Measurements from ENCODE around the gene NFX1. TPM values are rescaled to one million over a fixed set of nuclear protein-coding genes. Genes with fewer than 3 reads are reported as not detected.
A peak's percentile ranks its signal among the peaks of the same experiment; 100 is the strongest.

The NFX1 gene
- total and polyA plus RNA-seq, 9 of the 15 experiments (the other 6 are each of a cell fraction or from before 2014, with no cell fraction given), result 8.8 to 38.9 (median 26.8) TPM

GRCh38 chr9:33257276-33257675, 33.0 kb upstream of the NFX1 start:
- peaks cover 91% of the 10 kb centered on the region for H3K36me3 ChIP-seq (ENCODE audit: control insufficient read depth, insufficient read depth, low read length)
- ChIA-PET CTCF (ENCODE audit: low intra/inter-chr PET ratio) (no interaction called here), POLR2A (interaction anchor here (0.5 to 0.6 kb wide), 2 partner anchors 33 to 198 kb away, joined by 3 to 4 read pairs; partner anchors contain the start of gene NFX1)
- peaks cover 37% of the 10 kb centered on the region for H3K79me2 ChIP-seq (ENCODE audit: control insufficient read depth, insufficient read depth, low read length)
- H3K4me2 ChIP-seq (ENCODE audit: insufficient read depth, low read length), result no peak overlapping the region
- H4K20me1 ChIP-seq (replicated peaks; ENCODE audit: control insufficient read depth, insufficient read depth, low read length), result no peaks in the 10 kb centered on the region
- ATAC-seq (no peak), DNase-seq (ENCODE audit: extremely low read depth in 1 of 4, low spot score in 3 of 4) (no peak), FAIRE-seq (no peak)
- no TSS peak for BruUV-seq (replicated peaks)
- no peak overlapping the region for H3K27ac ChIP-seq (ENCODE audit: extremely low read depth, low read depth, low read length)
- no peak overlapping the region for H3K4me3 ChIP-seq
- no peaks in the 10 kb centered on the region for H3K9me3 ChIP-seq (replicated peaks; ENCODE audit: control insufficient read depth, insufficient read depth, low read depth, low read length)
- intact Hi-C loops (cut with micrococcal nuclease), result no loop called here
- H3K27me3 ChIP-seq (ENCODE audit: control insufficient read depth in 2 of 2, insufficient read depth in 2 of 2, low read length in 2 of 2), result no peaks in the 10 kb centered on the region
- in situ Hi-C loops (cut with MboI), result no loop called here
- TF ChIP-seq, protein P1, sequence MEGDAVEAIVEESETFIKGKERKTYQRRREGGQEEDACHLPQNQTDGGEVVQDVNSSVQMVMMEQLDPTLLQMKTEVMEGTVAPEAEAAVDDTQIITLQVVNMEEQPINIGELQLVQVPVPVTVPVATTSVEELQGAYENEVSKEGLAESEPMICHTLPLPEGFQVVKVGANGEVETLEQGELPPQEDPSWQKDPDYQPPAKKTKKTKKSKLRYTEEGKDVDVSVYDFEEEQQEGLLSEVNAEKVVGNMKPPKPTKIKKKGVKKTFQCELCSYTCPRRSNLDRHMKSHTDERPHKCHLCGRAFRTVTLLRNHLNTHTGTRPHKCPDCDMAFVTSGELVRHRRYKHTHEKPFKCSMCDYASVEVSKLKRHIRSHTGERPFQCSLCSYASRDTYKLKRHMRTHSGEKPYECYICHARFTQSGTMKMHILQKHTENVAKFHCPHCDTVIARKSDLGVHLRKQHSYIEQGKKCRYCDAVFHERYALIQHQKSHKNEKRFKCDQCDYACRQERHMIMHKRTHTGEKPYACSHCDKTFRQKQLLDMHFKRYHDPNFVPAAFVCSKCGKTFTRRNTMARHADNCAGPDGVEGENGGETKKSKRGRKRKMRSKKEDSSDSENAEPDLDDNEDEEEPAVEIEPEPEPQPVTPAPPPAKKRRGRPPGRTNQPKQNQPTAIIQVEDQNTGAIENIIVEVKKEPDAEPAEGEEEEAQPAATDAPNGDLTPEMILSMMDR (IDR thresholded peaks at IDR 0.05 in 2 of 3, conservative IDR thresholded peaks at IDR 0.05 in 1 of 3; ENCODE audit: insufficient read depth in 2 of 3, low read depth in 1 of 3, low read length in 3 of 3), result no peak
- TF ChIP-seq SRSF7 (optimal IDR thresholded peaks at IDR 0.05; ENCODE audit: low read depth, low read length), result no peak
- peaks cover 0 to 11% of the 10 kb centered on the region in 2 experiments; a peak in 2 of 5 replicates for H3K4me1 ChIP-seq (replicated peaks in 1 of 2; ENCODE audit: control insufficient read depth in 2 of 2, insufficient read depth in 2 of 2, low read length in 2 of 2)
- no peak overlapping the region for H2AFZ ChIP-seq (ENCODE audit: low read depth, low read length)
- WGBS (ENCODE audit: insufficient coverage, low coverage, missing lambda C conversion rate), result 89% methylated on average over 4 of the region's 4 CpGs
- H3K9ac ChIP-seq (ENCODE audit: insufficient read depth in 1 of 2, low read depth in 2 of 2, low read length in 2 of 2), result no peak overlapping the region
- peaks cover 3% of the 10 kb centered on the region for H3K9me1 ChIP-seq (ENCODE audit: control insufficient read depth, insufficient read depth, low read length)

DNA sequence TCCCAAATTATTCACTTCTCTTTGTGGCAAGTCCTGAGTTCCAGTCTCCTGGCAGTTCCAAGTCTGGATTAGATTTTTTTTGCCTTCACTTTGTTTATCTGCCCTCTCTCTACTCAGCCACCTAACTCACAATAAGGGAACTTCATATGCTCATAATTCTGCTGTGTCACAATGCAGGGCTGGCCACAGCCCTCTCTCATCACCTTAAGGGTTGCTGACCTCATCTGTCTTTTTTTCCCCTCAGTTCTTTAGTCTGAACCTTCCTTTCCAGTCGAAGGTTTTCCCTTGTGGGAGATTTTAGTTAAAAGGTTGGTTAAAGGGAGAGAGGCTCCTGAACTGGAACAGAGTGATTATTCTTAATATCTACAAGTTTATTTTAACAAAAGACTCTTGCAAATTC, 29.9 kb upstream of the NFX1 start:
- DNase-seq (ENCODE audit: extremely low read depth in 1 of 4, low spot score in 3 of 4), result peak in 2 of 4 experiments; percentile 37 to 47
- TF ChIP-seq, protein P2, sequence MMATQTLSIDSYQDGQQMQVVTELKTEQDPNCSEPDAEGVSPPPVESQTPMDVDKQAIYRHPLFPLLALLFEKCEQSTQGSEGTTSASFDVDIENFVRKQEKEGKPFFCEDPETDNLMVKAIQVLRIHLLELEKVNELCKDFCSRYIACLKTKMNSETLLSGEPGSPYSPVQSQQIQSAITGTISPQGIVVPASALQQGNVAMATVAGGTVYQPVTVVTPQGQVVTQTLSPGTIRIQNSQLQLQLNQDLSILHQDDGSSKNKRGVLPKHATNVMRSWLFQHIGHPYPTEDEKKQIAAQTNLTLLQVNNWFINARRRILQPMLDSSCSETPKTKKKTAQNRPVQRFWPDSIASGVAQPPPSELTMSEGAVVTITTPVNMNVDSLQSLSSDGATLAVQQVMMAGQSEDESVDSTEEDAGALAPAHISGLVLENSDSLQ (IDR thresholded peaks at IDR 0.05), result peak; percentile 26; the same call in 1 of the 2 replicates
- TF ChIP-seq DPF2 (IDR thresholded peaks at IDR 0.05), result peak; percentile 40; the same call in 1 of the 2 replicates
- TF ChIP-seq, protein P3, sequence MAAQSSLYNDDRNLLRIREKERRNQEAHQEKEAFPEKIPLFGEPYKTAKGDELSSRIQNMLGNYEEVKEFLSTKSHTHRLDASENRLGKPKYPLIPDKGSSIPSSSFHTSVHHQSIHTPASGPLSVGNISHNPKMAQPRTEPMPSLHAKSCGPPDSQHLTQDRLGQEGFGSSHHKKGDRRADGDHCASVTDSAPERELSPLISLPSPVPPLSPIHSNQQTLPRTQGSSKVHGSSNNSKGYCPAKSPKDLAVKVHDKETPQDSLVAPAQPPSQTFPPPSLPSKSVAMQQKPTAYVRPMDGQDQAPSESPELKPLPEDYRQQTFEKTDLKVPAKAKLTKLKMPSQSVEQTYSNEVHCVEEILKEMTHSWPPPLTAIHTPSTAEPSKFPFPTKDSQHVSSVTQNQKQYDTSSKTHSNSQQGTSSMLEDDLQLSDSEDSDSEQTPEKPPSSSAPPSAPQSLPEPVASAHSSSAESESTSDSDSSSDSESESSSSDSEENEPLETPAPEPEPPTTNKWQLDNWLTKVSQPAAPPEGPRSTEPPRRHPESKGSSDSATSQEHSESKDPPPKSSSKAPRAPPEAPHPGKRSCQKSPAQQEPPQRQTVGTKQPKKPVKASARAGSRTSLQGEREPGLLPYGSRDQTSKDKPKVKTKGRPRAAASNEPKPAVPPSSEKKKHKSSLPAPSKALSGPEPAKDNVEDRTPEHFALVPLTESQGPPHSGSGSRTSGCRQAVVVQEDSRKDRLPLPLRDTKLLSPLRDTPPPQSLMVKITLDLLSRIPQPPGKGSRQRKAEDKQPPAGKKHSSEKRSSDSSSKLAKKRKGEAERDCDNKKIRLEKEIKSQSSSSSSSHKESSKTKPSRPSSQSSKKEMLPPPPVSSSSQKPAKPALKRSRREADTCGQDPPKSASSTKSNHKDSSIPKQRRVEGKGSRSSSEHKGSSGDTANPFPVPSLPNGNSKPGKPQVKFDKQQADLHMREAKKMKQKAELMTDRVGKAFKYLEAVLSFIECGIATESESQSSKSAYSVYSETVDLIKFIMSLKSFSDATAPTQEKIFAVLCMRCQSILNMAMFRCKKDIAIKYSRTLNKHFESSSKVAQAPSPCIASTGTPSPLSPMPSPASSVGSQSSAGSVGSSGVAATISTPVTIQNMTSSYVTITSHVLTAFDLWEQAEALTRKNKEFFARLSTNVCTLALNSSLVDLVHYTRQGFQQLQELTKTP (IDR thresholded peaks at IDR 0.05; ENCODE audit: low read depth in 1 of 2, partially characterized antibody in 2 of 2), result no peak
- peak; percentile 83 for TF ChIP-seq C11orf30 (IDR thresholded peaks at IDR 0.05; ENCODE audit: low read depth)
- peak; percentile 61; the same call in 1 of the 2 replicates for TF ChIP-seq MAFF (IDR thresholded peaks at IDR 0.05; ENCODE audit: low read length)
- TF ChIP-seq SP1 (CRISPR knock-in tag; IDR thresholded peaks at IDR 0.05), result no peak

More for the DNA sequence above, 29.9 kb upstream of the NFX1 start:
- 50% methylated on average over 1 of the region's 1 CpG for WGBS (ENCODE audit: insufficient coverage, low coverage, missing lambda C conversion rate)
- no peak for FAIRE-seq
- Histone ChIP-seq H4K20me1 (replicated peaks; ENCODE audit: control insufficient read depth, insufficient read depth, low read length) (no peaks in the 10 kb centered on the region), H3K4me3 (no peak overlapping the region), H3K4me2 (ENCODE audit: insufficient read depth, low read length) (no peak overlapping the region), H3K27me3 (ENCODE audit: control insufficient read depth in 2 of 2, insufficient read depth in 2 of 2, low read length in 2 of 2) (no peaks in the 10 kb centered on the region), H3K9ac (ENCODE audit: insufficient read depth in 1 of 2, low read depth in 2 of 2, low read length in 2 of 2) (no peak overlapping the region; a peak in 1 of 4 replicates), H3K27ac (ENCODE audit: extremely low read depth, low read depth, low read length) (peak overlapping the region; percentile 49; the same call in 2 of the 3 replicates), H3K4me1 (replicated peaks in 1 of 2; ENCODE audit: control insufficient read depth in 2 of 2, insufficient read depth in 2 of 2, low read length in 2 of 2) (peaks cover 5 to 12% of the 10 kb centered on the region in 2 experiments; a peak in 3 of 5 replicates), H3K79me2 (ENCODE audit: control insufficient read depth, insufficient read depth, low read length) (peaks cover 63% of the 10 kb centered on the region), H2AFZ (ENCODE audit: low read depth, low read length) (no peak overlapping the region), H3K9me1 (ENCODE audit: control insufficient read depth, insufficient read depth, low read length) (peaks cover under 1% of the 10 kb centered on the region), H3K36me3 (ENCODE audit: control insufficient read depth, insufficient read depth, low read length) (peaks cover 71% of the 10 kb centered on the region), H3K9me3 (replicated peaks; ENCODE audit: control insufficient read depth, insufficient read depth, low read depth, low read length) (no peaks in the 10 kb centered on the region)
- intact Hi-C loops (cut with micrococcal nuclease) (no loop called here), in situ Hi-C loops (cut with MboI) (no loop called here)
- peak; percentile 12; the same call in 2 of the 3 replicates for ATAC-seq
- ChIA-PET CTCF (ENCODE audit: low intra/inter-chr PET ratio) (no interaction called here), POLR2A (no interaction called here)
- BruUV-seq (replicated peaks), result no TSS peak

Data from K562 (cell line).